ENCODE data around the gene CAMK4.

- no peak for TF ChIP-seq SETDB1 (IDR thresholded peaks at IDR 0.05; ENCODE audit: low read length)
- TF ChIP-seq PURB (CRISPR knock-in tag; IDR thresholded peaks at IDR 0.05; ENCODE audit: low read depth): no peak
- TF ChIP-seq ZBTB17 (CRISPR knock-in tag; IDR thresholded peaks at IDR 0.05): no peak
- TF ChIP-seq PRDM10 (IDR thresholded peaks at IDR 0.05; ENCODE audit: partially characterized antibody): no peak
- no peak for TF ChIP-seq EGR1 (conservative IDR thresholded peaks at IDR 0.05)
- no peak for TF ChIP-seq POLR2AphosphoS5 (IDR thresholded peaks at IDR 0.05; ENCODE audit: control insufficient read depth, insufficient read depth, low read depth, low read length)
- TF ChIP-seq RAD21 (CRISPR knock-in tag; conservative IDR thresholded peaks at IDR 0.05 in 1 of 2, IDR thresholded peaks at IDR 0.05 in 1 of 2): no peak
- TF ChIP-seq RFX1 (IDR thresholded peaks at IDR 0.05): no peak
- no peak for TF ChIP-seq ZNF232 (CRISPR knock-in tag; IDR thresholded peaks at IDR 0.05)
- TF ChIP-seq ZNF830 (CRISPR knock-in tag; IDR thresholded peaks at IDR 0.05): no peak
These were observed 162.0 kb downstream of the CAMK4 start for GRCh38 chr5:111385970-111386831.
